Measurements from ENCODE around the gene EHMT1. TPM values are rescaled to one million over a fixed set of nuclear protein-coding genes. Genes with fewer than 3 reads are reported as not detected.

Gene EHMT1
- total and polyA plus RNA-seq, 9 of the 15 experiments (the other 6 are each of a cell fraction or from before 2014, with no cell fraction given): 2.2 to 76.0 (median 36.4) TPM

- TF ChIP-seq ZNF764 (CRISPR knock-in tag; IDR thresholded peaks at IDR 0.05; ENCODE audit: low read depth) (no peak), HCFC1 (IDR thresholded peaks at IDR 0.05; ENCODE audit: low read depth, low read length) (no peak)
These were observed 262.2 kb downstream of the EHMT1 start (continued) for GRCh38 chr9:137880976-137881530.

- in situ Hi-C loops (cut with MboI) (no loop called here), intact Hi-C loops (cut with micrococcal nuclease) (no loop called here)
- no peak for FAIRE-seq
- Histone ChIP-seq H3K9me1 (ENCODE audit: control insufficient read depth, insufficient read depth, low read length) (no peaks in the 10 kb centered on the region), H3K36me3 (ENCODE audit: control insufficient read depth, insufficient read depth, low read length) (no peaks in the 10 kb centered on the region), H3K9ac (ENCODE audit: insufficient read depth in 1 of 2, low read depth in 2 of 2, low read length in 2 of 2) (no peak overlapping the region), H3K4me3 (no peak overlapping the region), H4K20me1 (replicated peaks; ENCODE audit: control insufficient read depth, insufficient read depth, low read length) (0 out of 2 replicates have a peak, but pooled peaks cover 7% of the 10 kb centered on the region), H3K27me3 (ENCODE audit: control insufficient read depth in 2 of 2, insufficient read depth in 2 of 2, low read length in 2 of 2) (peaks cover 0 to 17% of the 10 kb centered on the region in 2 experiments; a peak in 2 of 5 replicates), H3K9me3 (replicated peaks; ENCODE audit: control insufficient read depth, insufficient read depth, low read depth, low read length) (no peaks in the 10 kb centered on the region), H3K4me2 (ENCODE audit: insufficient read depth, low read length) (no peak overlapping the region), H3K4me1 (replicated peaks in 1 of 2; ENCODE audit: control insufficient read depth in 2 of 2, insufficient read depth in 2 of 2, low read length in 2 of 2) (peaks cover 0 to 17% of the 10 kb centered on the region in 2 experiments; a peak in 2 of 5 replicates), H3K27ac (ENCODE audit: extremely low read depth, low read depth, low read length) (no peak overlapping the region), H3K79me2 (ENCODE audit: control insufficient read depth, insufficient read depth, low read length) (no peaks in the 10 kb centered on the region), H2AFZ (ENCODE audit: low read depth, low read length) (no peak overlapping the region)
- ChIA-PET CTCF (ENCODE audit: low intra/inter-chr PET ratio) (no interaction called here), POLR2A (interaction anchor here (0.6 to 1.0 kb wide), 2 partner anchors 38 to 279 kb away, joined by 3 to 4 read pairs; no protein-coding TSS in a partner anchor)
- BruUV-seq (replicated peaks): no TSS peak
- no peak for ATAC-seq
- peak in 1 of 4 experiments; percentile 7 for DNase-seq (ENCODE audit: extremely low read depth in 1 of 4, low spot score in 3 of 4)
- WGBS (ENCODE audit: insufficient coverage, low coverage, missing lambda C conversion rate): 1% methylated on average over 19 of the region's 19 CpGs
- TF ChIP-seq, protein P1, sequence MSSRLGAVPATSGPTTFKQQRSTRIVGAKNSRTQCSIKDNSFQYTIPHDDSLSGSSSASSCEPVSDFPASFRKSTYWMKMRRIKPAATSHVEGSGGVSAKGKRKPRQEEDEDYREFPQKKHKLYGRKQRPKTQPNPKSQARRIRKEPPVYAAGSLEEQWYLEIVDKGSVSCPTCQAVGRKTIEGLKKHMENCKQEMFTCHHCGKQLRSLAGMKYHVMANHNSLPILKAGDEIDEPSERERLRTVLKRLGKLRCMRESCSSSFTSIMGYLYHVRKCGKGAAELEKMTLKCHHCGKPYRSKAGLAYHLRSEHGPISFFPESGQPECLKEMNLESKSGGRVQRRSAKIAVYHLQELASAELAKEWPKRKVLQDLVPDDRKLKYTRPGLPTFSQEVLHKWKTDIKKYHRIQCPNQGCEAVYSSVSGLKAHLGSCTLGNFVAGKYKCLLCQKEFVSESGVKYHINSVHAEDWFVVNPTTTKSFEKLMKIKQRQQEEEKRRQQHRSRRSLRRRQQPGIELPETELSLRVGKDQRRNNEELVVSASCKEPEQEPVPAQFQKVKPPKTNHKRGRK (tag; IDR thresholded peaks at IDR 0.05): no peak
These were observed 263.0 kb downstream of the EHMT1 start for GRCh38 chr9:137881591-137882505.
